GM18519 (cell line): Measurements from ENCODE around the gene SF1.

ENCODE experiments used
- ATAC-seq: cut with Tn5 transposase; IDR thresholded peaks from one replicate; pipeline ENCODE4 v1.9.1; 2021; ENCODE audit warnings: mild to moderate bottlenecking, moderate library complexity; ENCODE audit not compliant: unreplicated experiment, low FRiP score

The SF1 gene

GRCh38 chr11:64750361-64751054 lies 27.8 kb downstream of the SF1 start:
- no peak for ATAC-seq

- no peak for ATAC-seq
These were observed 30.2 kb downstream of the SF1 start for GRCh38 chr11:64747961-64748665.

GRCh38 chr11:64746486-64746885 lies 31.9 kb downstream of the SF1 start:
- ATAC-seq = no peak

- ATAC-seq = no peak
These were observed 32.6 kb downstream of the SF1 start for GRCh38 chr11:64745521-64746328.

- ATAC-seq = no peak
These were observed 33.2 kb downstream of the SF1 start for GRCh38 chr11:64745189-64745520.

GRCh38 chr11:64744544-64745188 lies 33.7 kb downstream of the SF1 start:
- ATAC-seq = no peak

- no peak for ATAC-seq
These were observed 34.5 kb downstream of the SF1 start, which contains the start of gene RASGRP2 for GRCh38 chr11:64743591-64744543. RASGRP2 (minus strand) TSS chr11:64744142; CDS start chr11:64742866, 1,276 bp downstream.

- ATAC-seq = no peak
These were observed 35.3 kb downstream of the SF1 start for GRCh38 chr11:64742889-64743590.

GRCh38 chr11:64742087-64742888 lies 36.1 kb downstream of the SF1 start:
- ATAC-seq = no peak

GRCh38 chr11:64741375-64742086 lies 36.8 kb downstream of the SF1 start:
- no peak for ATAC-seq

- ATAC-seq = no peak
These were observed 38.5 kb downstream of the SF1 start for GRCh38 chr11:64739871-64740270.

GRCh38 chr11:64736654-64737053 lies 41.7 kb downstream of the SF1 start:
- ATAC-seq = no peak

GRCh38 chr11:64735725-64736259 lies 42.5 kb downstream of the SF1 start:
- ATAC-seq = no peak

- no peak for ATAC-seq
These were observed 43.3 kb downstream of the SF1 start for GRCh38 chr11:64734811-64735724.

GRCh38 chr11:64731601-64732000 lies 46.7 kb downstream of the SF1 start:
- no peak for ATAC-seq

- no peak for ATAC-seq
These were observed 48.4 kb downstream of the SF1 start for GRCh38 chr11:64729851-64730382.
